H9 (cell line): ENCODE measurements around the gene RASGRF2. TPM values are rescaled to one million over a fixed set of nuclear protein-coding genes. Genes with fewer than 3 reads are reported as not detected.

Experiments used
- DNase-seq: peaks from one replicate; pipeline ENCODE4 v3.0.0-alpha.2; 2017
- H2AFZ ChIP-seq: one replicate; pipeline ENCODE4 v1.6.1; 2013; ENCODE audit warnings: mild to moderate bottlenecking, low read length, control low read depth, moderate library complexity
- H2AK5ac ChIP-seq: 2 replicates; pipeline ENCODE4 v1.6.1; 2013; ENCODE audit warnings: low read length, control low read depth, mixed read lengths; ENCODE audit not compliant: insufficient read length
- H2BK120ac ChIP-seq: one replicate; pipeline ENCODE4 v1.6.1; 2013; ENCODE audit warnings: low read depth, mild to moderate bottlenecking, low read length, control low read depth, inconsistent platforms; ENCODE audit not compliant: poor library complexity, severe bottlenecking
- H2BK12ac ChIP-seq: 2 replicates; pipeline ENCODE4 v1.6.1; 2013; ENCODE audit warnings: low read length, control low read depth, mixed read lengths, low read depth; ENCODE audit not compliant: insufficient read length
- H2BK15ac ChIP-seq: 2 replicates; pipeline ENCODE4 v1.6.1; 2013; ENCODE audit warnings: low read depth, low read length, control low read depth
- H2BK20ac ChIP-seq: one replicate; pipeline ENCODE4 v1.6.1; 2013; ENCODE audit warnings: low read depth, mild to moderate bottlenecking, low read length, control low read depth, inconsistent platforms; ENCODE audit not compliant: poor library complexity, severe bottlenecking
- H2BK5ac ChIP-seq: 2 replicates; pipeline ENCODE4 v1.6.1; 2013; ENCODE audit warnings: low read length, control low read depth, mixed read lengths; ENCODE audit not compliant: insufficient read length
- H3K14ac ChIP-seq: 2 replicates; pipeline ENCODE4 v1.6.1; 2013; ENCODE audit warnings: low read length, control low read depth; ENCODE audit not compliant: insufficient read depth
- H3K18ac ChIP-seq: 2 replicates; pipeline ENCODE4 v1.6.1; 2013; ENCODE audit warnings: low read depth, mild to moderate bottlenecking, mixed read lengths, low read length, control low read depth; ENCODE audit not compliant: insufficient read length
- H3K23ac ChIP-seq: 2 replicates; pipeline ENCODE4 v1.6.1; 2013; ENCODE audit warnings: low read length, control low read depth, mixed read lengths, low read depth; ENCODE audit not compliant: insufficient read length
- H3K23me2 ChIP-seq: 2 replicates; pipeline ENCODE4 v1.6.1; 2013; ENCODE audit warnings: low read depth, mild to moderate bottlenecking, mixed read lengths, low read length, control low read depth; ENCODE audit not compliant: insufficient read length, poor library complexity, severe bottlenecking
- H3K27ac ChIP-seq: 2 replicates; pipeline ENCODE4 v1.5.1; 2013; ENCODE audit warnings: low read length, control low read depth, mixed read lengths, low read depth; ENCODE audit not compliant: insufficient read length
- H3K27me3 ChIP-seq: 2 replicates; pipeline ENCODE4 v1.6.1; 2013; ENCODE audit warnings: low read length, control low read depth, inconsistent platforms; ENCODE audit not compliant: insufficient read depth
- H3K4ac ChIP-seq: 2 replicates; pipeline ENCODE4 v1.6.1; 2013; ENCODE audit warnings: low read depth, mild to moderate bottlenecking, control low read depth, inconsistent platforms, low read length, moderate library complexity
- H3K4me1 ChIP-seq: 2 replicates; pipeline ENCODE4 v1.6.1; 2013; ENCODE audit warnings: low read length, control low read depth, inconsistent platforms; ENCODE audit not compliant: insufficient read depth
- H3K4me2 ChIP-seq: 2 replicates; pipeline ENCODE4 v1.6.1; 2013; ENCODE audit warnings: low read length, control low read depth, mixed read lengths; ENCODE audit not compliant: insufficient read length, insufficient read depth
- H3K56ac ChIP-seq: 2 replicates; pipeline ENCODE4 v1.6.1; 2013; ENCODE audit warnings: low read depth, mild to moderate bottlenecking, mixed read lengths, low read length, control low read depth; ENCODE audit not compliant: insufficient read length
- H3K79me1 ChIP-seq: 2 replicates; pipeline ENCODE4 v1.6.1; 2013; ENCODE audit warnings: low read depth, mild to moderate bottlenecking, moderate library complexity, low read length, control low read depth, inconsistent platforms; ENCODE audit not compliant: insufficient read depth, poor library complexity, severe bottlenecking
- H3K79me2 ChIP-seq: 2 replicates; pipeline ENCODE4 v1.6.1; 2013; ENCODE audit warnings: low read length, control low read depth, inconsistent platforms; ENCODE audit not compliant: insufficient read depth
- H3K9ac ChIP-seq: 2 replicates; pipeline ENCODE4 v1.6.1; 2013; ENCODE audit warnings: low read length, control low read depth, mixed read lengths; ENCODE audit not compliant: insufficient read length; ENCODE audit errors: extremely low read depth
- H3K9me3 ChIP-seq: one replicate; pipeline ENCODE4 v1.6.1; 2013; ENCODE audit warnings: low read depth, low read length, inconsistent platforms; ENCODE audit not compliant: control insufficient read depth
- H3T11ph ChIP-seq: one replicate; pipeline ENCODE4 v1.6.1; 2013; ENCODE audit warnings: mild to moderate bottlenecking, low read length, control low read depth, inconsistent platforms
- H4K20me1 ChIP-seq: one replicate; pipeline ENCODE4 v1.6.1; 2013; ENCODE audit not compliant: control insufficient read depth, insufficient read length, insufficient read depth
- H4K5ac ChIP-seq: 2 replicates; pipeline ENCODE4 v1.6.1; 2013; ENCODE audit warnings: low read depth, mild to moderate bottlenecking, mixed read lengths, low read length, control low read depth; ENCODE audit not compliant: insufficient read length
- H4K8ac ChIP-seq: replicated peaks from 2 replicates; pipeline ENCODE4 v1.6.1; 2013; ENCODE audit warnings: low read length, control low read depth, mixed read lengths, low read depth; ENCODE audit not compliant: insufficient read length
- H4K91ac ChIP-seq: 2 replicates; pipeline ENCODE4 v1.6.1; 2013; ENCODE audit warnings: low read depth, mild to moderate bottlenecking, moderate library complexity, mixed read lengths, low read length, control low read depth; ENCODE audit not compliant: insufficient read length
- H3K27ac Mint-ChIP-seq, 3 experiments: 2 replicates in 2 of 3; 3 replicates in 1 of 3; pipeline ENCODE4 v1.8.0; 2020 to 2021; ENCODE audit warnings: mixed read lengths in 3 of 3, mild to moderate bottlenecking in 1 of 3, moderate library complexity in 1 of 3
- H3K27me3 Mint-ChIP-seq: 2 replicates; pipeline ENCODE4 v1.8.0; 2021; ENCODE audit warnings: low read depth, mild to moderate bottlenecking, moderate library complexity, mixed read lengths
- H3K36me3 Mint-ChIP-seq, 3 experiments: 2 replicates in 2 of 3; 3 replicates in 1 of 3; pipeline ENCODE4 v1.8.0; 2020 to 2021; ENCODE audit warnings: low read depth in 3 of 3, mixed read lengths in 3 of 3; ENCODE audit not compliant: insufficient read depth in 1 of 3
- H3K4me1 Mint-ChIP-seq, 2 experiments: 2 replicates each; pipeline ENCODE4 v1.8.0; 2020; ENCODE audit warnings: mixed read lengths in 2 of 2
- H3K4me3 Mint-ChIP-seq, 2 experiments: 2 replicates in 1 of 2; 3 replicates in 1 of 2; pipeline ENCODE4 v1.8.0; 2020 to 2021; ENCODE audit warnings: mild to moderate bottlenecking in 2 of 2, mixed read lengths in 2 of 2, moderate library complexity in 1 of 2
- H3K9me3 Mint-ChIP-seq, 2 experiments: 2 replicates in 1 of 2; 3 replicates in 1 of 2; pipeline ENCODE4 v1.8.0; 2020; ENCODE audit warnings: mild to moderate bottlenecking in 2 of 2, mixed read lengths in 2 of 2, moderate library complexity in 1 of 2
- WGBS: extraction: QIAGEN DNeasy Blood & Tissue Kit; methylation state at CpG from one replicate; pipeline ENCODE4 v1.1.7; 2013; ENCODE audit warnings: missing lambda C conversion rate, low lambda C conversion rate, mixed read lengths; ENCODE audit not compliant: insufficient read length; ENCODE audit errors: extremely low coverage; 5-methylcytosine and 5-hydroxymethylcytosine counted together
- total RNA-seq: library from RNA; stranded (reverse); gene quantifications from 2 replicates; pipeline ENCODE4 v1.2.1, GENCODE V29; 2021
- TF ChIP-seq, protein P1 (sequence below): fragments of 200-600 bp; sonication (generic); conservative IDR thresholded peaks from 3 replicates; pipeline ENCODE4 v1.8.0; 2021; ENCODE audit warnings: antibody characterized with exemption, mild to moderate bottlenecking

RASGRF2 gene
- total RNA-seq, 1 experiment from 2014 or later: 13.5 TPM

DNA sequence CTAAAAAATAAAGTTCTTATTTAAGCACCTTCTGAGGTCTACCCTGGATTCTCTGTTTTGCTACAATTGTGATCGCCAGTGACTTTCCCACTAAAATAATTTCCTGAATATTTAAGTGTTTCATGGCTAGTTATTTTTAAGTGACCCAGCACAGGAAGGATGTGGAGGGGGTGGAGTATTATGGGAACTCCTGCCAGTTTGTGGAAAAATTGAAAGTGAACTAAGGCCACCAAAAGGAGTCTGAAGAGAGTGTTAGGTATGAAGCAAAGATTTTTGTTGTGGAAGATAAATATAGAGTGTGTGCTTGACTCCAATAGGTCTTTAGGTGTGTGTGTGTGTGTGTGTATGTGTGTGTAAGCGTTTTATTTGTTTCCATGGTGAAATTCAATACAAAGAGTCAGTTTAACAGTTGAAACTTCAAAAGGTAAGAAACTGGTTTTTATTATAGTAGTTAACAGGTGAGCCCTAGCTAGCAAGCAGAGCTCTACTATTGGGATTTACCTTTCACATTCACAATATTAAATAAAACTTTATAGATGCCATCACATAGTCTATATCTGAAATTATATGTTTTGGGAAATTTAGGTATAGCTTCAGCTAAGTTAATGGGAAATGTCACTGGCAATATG is 25.6 kb downstream of the RASGRF2 start:
- Histone ChIP-seq H3K14ac (no peak overlapping the region), H4K8ac (no peak overlapping the region), H2BK20ac (no peak overlapping the region), H3K23me2 (no peaks in the 10 kb centered on the region), H3K9ac (no peak overlapping the region), H3K4me1 (peaks cover 16% of the 10 kb centered on the region; the same call in 1 of the 2 replicates), H3K4me2 (no peak overlapping the region), H4K91ac (no peak overlapping the region), H3K9me3 (no peaks in the 10 kb centered on the region), H3K56ac (no peak overlapping the region), H3K79me2 (peaks cover 2% of the 10 kb centered on the region; the same call in 1 of the 2 replicates), H3K27me3 (no peaks in the 10 kb centered on the region), H4K20me1 (no peaks in the 10 kb centered on the region), H3K79me1 (peaks cover 6% of the 10 kb centered on the region), H2BK120ac (no peak overlapping the region), H3K23ac (no peak overlapping the region), H3K4ac (no peak overlapping the region), H3K18ac (no peak overlapping the region), H3T11ph (no peak overlapping the region), H2BK15ac (no peak overlapping the region), H4K5ac (no peak overlapping the region), H2BK5ac (no peak overlapping the region), H2AFZ (no peak overlapping the region), H2AK5ac (no peak overlapping the region), H3K27ac (no peak overlapping the region), H2BK12ac (no peak overlapping the region)
- Mint-ChIP-seq H3K4me1 (peaks cover 24 to 46% of the 10 kb centered on the region in 2 experiments), H3K4me3 (no peak overlapping the region), H3K36me3 (no peaks in the 10 kb centered on the region), H3K9me3 (no peaks in the 10 kb centered on the region; a peak in 1 of 5 replicates), H3K27ac (no peak overlapping the region), H3K27me3 (no peaks in the 10 kb centered on the region)
- no CpG with 5 or more reads among the region's 2 CpGs for WGBS
- TF ChIP-seq, protein P1, sequence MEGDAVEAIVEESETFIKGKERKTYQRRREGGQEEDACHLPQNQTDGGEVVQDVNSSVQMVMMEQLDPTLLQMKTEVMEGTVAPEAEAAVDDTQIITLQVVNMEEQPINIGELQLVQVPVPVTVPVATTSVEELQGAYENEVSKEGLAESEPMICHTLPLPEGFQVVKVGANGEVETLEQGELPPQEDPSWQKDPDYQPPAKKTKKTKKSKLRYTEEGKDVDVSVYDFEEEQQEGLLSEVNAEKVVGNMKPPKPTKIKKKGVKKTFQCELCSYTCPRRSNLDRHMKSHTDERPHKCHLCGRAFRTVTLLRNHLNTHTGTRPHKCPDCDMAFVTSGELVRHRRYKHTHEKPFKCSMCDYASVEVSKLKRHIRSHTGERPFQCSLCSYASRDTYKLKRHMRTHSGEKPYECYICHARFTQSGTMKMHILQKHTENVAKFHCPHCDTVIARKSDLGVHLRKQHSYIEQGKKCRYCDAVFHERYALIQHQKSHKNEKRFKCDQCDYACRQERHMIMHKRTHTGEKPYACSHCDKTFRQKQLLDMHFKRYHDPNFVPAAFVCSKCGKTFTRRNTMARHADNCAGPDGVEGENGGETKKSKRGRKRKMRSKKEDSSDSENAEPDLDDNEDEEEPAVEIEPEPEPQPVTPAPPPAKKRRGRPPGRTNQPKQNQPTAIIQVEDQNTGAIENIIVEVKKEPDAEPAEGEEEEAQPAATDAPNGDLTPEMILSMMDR: no peak
- DNase-seq: no peak
